ENCODE measurements around the gene MCTP2.
"Not testable (repeated sequence)": the region's sequence is repeated elsewhere in the genome, so short reads cannot be mapped to it uniquely, and the experiment has no call there.

Gene MCTP2

GRCh38 chr15:94235646-94236045 is 4.3 kb downstream of the MCTP2 start:
- Histone ChIP-seq H3K27me3 (ENCODE audit: control insufficient read depth in 1 of 2, insufficient read depth in 2 of 2, low read length in 2 of 2) (no peaks in the 10 kb centered on the region), H3K9me3 (ENCODE audit: control insufficient read depth in 2 of 2, low read length in 2 of 2) (no peaks in the 10 kb centered on the region), H3K36me3 (ENCODE audit: control insufficient read depth in 2 of 2, insufficient read depth in 2 of 2, low read length in 2 of 2) (no peaks in the 10 kb centered on the region), H3K27ac (ENCODE audit: low read length) (no peak overlapping the region), H3K9ac (ENCODE audit: low read length in 2 of 2) (no peak overlapping the region), H3K4me3 (ENCODE audit: low read length in 2 of 2) (no peak overlapping the region), H3K4me1 (ENCODE audit: control insufficient read depth, insufficient read depth, low read length) (peaks cover 10% of the 10 kb centered on the region)

GRCh38 chr15:94236608-94237007 is 5.2 kb downstream of the MCTP2 start:
- H3K27ac ChIP-seq (ENCODE audit: low read length), result no peak overlapping the region
- H3K9me3 ChIP-seq (ENCODE audit: control insufficient read depth in 2 of 2, low read length in 2 of 2), result no peaks in the 10 kb centered on the region
- no peak overlapping the region for H3K4me3 ChIP-seq (ENCODE audit: low read length in 2 of 2)
- no peaks in the 10 kb centered on the region for H3K27me3 ChIP-seq (ENCODE audit: control insufficient read depth in 1 of 2, insufficient read depth in 2 of 2, low read length in 2 of 2)
- H3K4me1 ChIP-seq (ENCODE audit: control insufficient read depth, insufficient read depth, low read length), result peaks cover 3% of the 10 kb centered on the region
- no peaks in the 10 kb centered on the region for H3K36me3 ChIP-seq (ENCODE audit: control insufficient read depth in 2 of 2, insufficient read depth in 2 of 2, low read length in 2 of 2)
- H3K9ac ChIP-seq (ENCODE audit: low read length in 2 of 2), result no peak overlapping the region

GRCh38 chr15:94237903-94238302 is 6.5 kb downstream of the MCTP2 start:
- Histone ChIP-seq H3K27ac (ENCODE audit: low read length) (no peak overlapping the region), H3K9me3 (ENCODE audit: control insufficient read depth in 2 of 2, low read length in 2 of 2) (no peaks in the 10 kb centered on the region), H3K4me1 (ENCODE audit: control insufficient read depth, insufficient read depth, low read length) (no peaks in the 10 kb centered on the region), H3K27me3 (ENCODE audit: control insufficient read depth in 1 of 2, insufficient read depth in 2 of 2, low read length in 2 of 2) (no peaks in the 10 kb centered on the region), H3K9ac (ENCODE audit: low read length in 2 of 2) (no peak overlapping the region), H3K4me3 (ENCODE audit: low read length in 2 of 2) (no peak overlapping the region), H3K36me3 (ENCODE audit: control insufficient read depth in 2 of 2, insufficient read depth in 2 of 2, low read length in 2 of 2) (no peaks in the 10 kb centered on the region)

GRCh38 chr15:94238539-94239118 is 7.3 kb downstream of the MCTP2 start:
- no peaks in the 10 kb centered on the region for H3K9me3 ChIP-seq (ENCODE audit: control insufficient read depth in 2 of 2, low read length in 2 of 2)
- no peak overlapping the region for H3K4me3 ChIP-seq (ENCODE audit: low read length in 2 of 2)
- H3K9ac ChIP-seq (ENCODE audit: low read length in 2 of 2), result no peak overlapping the region
- no peaks in the 10 kb centered on the region for H3K36me3 ChIP-seq (ENCODE audit: control insufficient read depth in 2 of 2, insufficient read depth in 2 of 2, low read length in 2 of 2)
- no peaks in the 10 kb centered on the region for H3K27me3 ChIP-seq (ENCODE audit: control insufficient read depth in 1 of 2, insufficient read depth in 2 of 2, low read length in 2 of 2)
- H3K27ac ChIP-seq (ENCODE audit: low read length), result no peak overlapping the region
- H3K4me1 ChIP-seq (ENCODE audit: control insufficient read depth, insufficient read depth, low read length), result no peaks in the 10 kb centered on the region

GRCh38 chr15:94239474-94239873 is 8.1 kb downstream of the MCTP2 start:
- no peaks in the 10 kb centered on the region for H3K36me3 ChIP-seq (ENCODE audit: control insufficient read depth in 2 of 2, insufficient read depth in 2 of 2, low read length in 2 of 2)
- H3K4me1 ChIP-seq (ENCODE audit: control insufficient read depth, insufficient read depth, low read length), result no peaks in the 10 kb centered on the region
- H3K27ac ChIP-seq (ENCODE audit: low read length), result no peak overlapping the region

GRCh38 chr15:94240480-94240879 is 9.1 kb downstream of the MCTP2 start:
- no peaks in the 10 kb centered on the region for H3K4me1 ChIP-seq (ENCODE audit: control insufficient read depth, insufficient read depth, low read length)
- no peaks in the 10 kb centered on the region for H3K36me3 ChIP-seq (ENCODE audit: control insufficient read depth in 2 of 2, insufficient read depth in 2 of 2, low read length in 2 of 2)
- H3K27ac ChIP-seq (ENCODE audit: low read length), result no peak overlapping the region
- H3K9me3 ChIP-seq (ENCODE audit: control insufficient read depth in 2 of 2, low read length in 2 of 2), result no peaks in the 10 kb centered on the region
- no peak overlapping the region for H3K9ac ChIP-seq (ENCODE audit: low read length in 2 of 2)
- no peaks in the 10 kb centered on the region for H3K27me3 ChIP-seq (ENCODE audit: control insufficient read depth in 1 of 2, insufficient read depth in 2 of 2, low read length in 2 of 2)
- no peak overlapping the region for H3K4me3 ChIP-seq (ENCODE audit: low read length in 2 of 2)

More at GRCh38 chr15:94239474-94239873, 8.1 kb downstream of the MCTP2 start:
- Histone ChIP-seq H3K9ac (ENCODE audit: low read length in 2 of 2) (no peak overlapping the region), H3K4me3 (ENCODE audit: low read length in 2 of 2) (no peak overlapping the region), H3K9me3 (ENCODE audit: control insufficient read depth in 2 of 2, low read length in 2 of 2) (no peaks in the 10 kb centered on the region), H3K27me3 (ENCODE audit: control insufficient read depth in 1 of 2, insufficient read depth in 2 of 2, low read length in 2 of 2) (no peaks in the 10 kb centered on the region)

- Histone ChIP-seq H3K9me3 (ENCODE audit: control insufficient read depth in 2 of 2, low read length in 2 of 2) (no peaks in the 10 kb centered on the region), H3K4me1 (ENCODE audit: control insufficient read depth, insufficient read depth, low read length) (no peaks in the 10 kb centered on the region), H3K27me3 (ENCODE audit: control insufficient read depth in 1 of 2, insufficient read depth in 2 of 2, low read length in 2 of 2) (no peaks in the 10 kb centered on the region), H3K4me3 (ENCODE audit: low read length in 2 of 2) (no peak overlapping the region), H3K36me3 (ENCODE audit: control insufficient read depth in 2 of 2, insufficient read depth in 2 of 2, low read length in 2 of 2) (no peaks in the 10 kb centered on the region), H3K27ac (ENCODE audit: low read length) (no peak overlapping the region), H3K9ac (ENCODE audit: low read length in 2 of 2) (no peak overlapping the region)
Measured at GRCh38 chr15:94242257-94242656, 10.9 kb downstream of the MCTP2 start.

GRCh38 chr15:94243003-94243402 is 11.6 kb downstream of the MCTP2 start:
- H3K9me3 ChIP-seq (ENCODE audit: control insufficient read depth in 2 of 2, low read length in 2 of 2); H3K4me3 ChIP-seq (ENCODE audit: low read length in 2 of 2); H3K27ac ChIP-seq (ENCODE audit: low read length); H3K36me3 ChIP-seq (ENCODE audit: control insufficient read depth in 2 of 2, insufficient read depth in 2 of 2, low read length in 2 of 2); H3K27me3 ChIP-seq (ENCODE audit: control insufficient read depth in 1 of 2, insufficient read depth in 2 of 2, low read length in 2 of 2); H3K4me1 ChIP-seq (ENCODE audit: control insufficient read depth, insufficient read depth, low read length); H3K9ac ChIP-seq (ENCODE audit: low read length in 2 of 2): not testable (repeated sequence)

GRCh38 chr15:94243418-94243817 is 12.1 kb downstream of the MCTP2 start:
- no peak overlapping the region for H3K4me3 ChIP-seq (ENCODE audit: low read length in 2 of 2)
- H3K36me3 ChIP-seq (ENCODE audit: control insufficient read depth in 2 of 2, insufficient read depth in 2 of 2, low read length in 2 of 2), result no peaks in the 10 kb centered on the region
- no peak overlapping the region for H3K9ac ChIP-seq (ENCODE audit: low read length in 2 of 2)
- H3K9me3 ChIP-seq (ENCODE audit: control insufficient read depth in 2 of 2, low read length in 2 of 2), result no peaks in the 10 kb centered on the region
- H3K27ac ChIP-seq (ENCODE audit: low read length), result no peak overlapping the region
- H3K27me3 ChIP-seq (ENCODE audit: control insufficient read depth in 1 of 2, insufficient read depth in 2 of 2, low read length in 2 of 2), result no peaks in the 10 kb centered on the region
- no peaks in the 10 kb centered on the region for H3K4me1 ChIP-seq (ENCODE audit: control insufficient read depth, insufficient read depth, low read length)

- Histone ChIP-seq H3K36me3 (ENCODE audit: control insufficient read depth in 2 of 2, insufficient read depth in 2 of 2, low read length in 2 of 2) (no peaks in the 10 kb centered on the region), H3K4me3 (ENCODE audit: low read length in 2 of 2) (no peak overlapping the region), H3K9ac (ENCODE audit: low read length in 2 of 2) (no peak overlapping the region), H3K4me1 (ENCODE audit: control insufficient read depth, insufficient read depth, low read length) (no peaks in the 10 kb centered on the region), H3K27ac (ENCODE audit: low read length) (no peak overlapping the region), H3K9me3 (ENCODE audit: control insufficient read depth in 2 of 2, low read length in 2 of 2) (no peaks in the 10 kb centered on the region), H3K27me3 (ENCODE audit: control insufficient read depth in 1 of 2, insufficient read depth in 2 of 2, low read length in 2 of 2) (no peaks in the 10 kb centered on the region)
Measured at GRCh38 chr15:94246016-94246415, 14.7 kb downstream of the MCTP2 start.

GRCh38 chr15:94247789-94248638 is 16.7 kb downstream of the MCTP2 start:
- Histone ChIP-seq H3K4me3 (ENCODE audit: low read length in 2 of 2) (no peak overlapping the region), H3K9me3 (ENCODE audit: control insufficient read depth in 2 of 2, low read length in 2 of 2) (no peaks in the 10 kb centered on the region), H3K36me3 (ENCODE audit: control insufficient read depth in 2 of 2, insufficient read depth in 2 of 2, low read length in 2 of 2) (no peaks in the 10 kb centered on the region), H3K27ac (ENCODE audit: low read length) (no peak overlapping the region), H3K9ac (ENCODE audit: low read length in 2 of 2) (no peak overlapping the region), H3K4me1 (ENCODE audit: control insufficient read depth, insufficient read depth, low read length) (no peaks in the 10 kb centered on the region), H3K27me3 (ENCODE audit: control insufficient read depth in 1 of 2, insufficient read depth in 2 of 2, low read length in 2 of 2) (no peaks in the 10 kb centered on the region)
